B cell (primary cell): ENCODE measurements around the gene PTPRN2.

ENCODE experiments used
- EZH2 ChIP-seq: IDR thresholded peaks from 2 replicates; pipeline ENCODE4 v1.6.1; 2012; ENCODE audit warnings: borderline replicate concordance, low read depth, mild to moderate bottlenecking, moderate library complexity, low read length; ENCODE audit not compliant: insufficient read depth, poor library complexity, severe bottlenecking
- TF ChIP-seq, protein P1 (sequence below): fragments of 200-600 bp; IDR thresholded peaks from one replicate; pipeline ENCODE4 v1.8.0; 2022; ENCODE audit warnings: antibody characterized with exemption, mild to moderate bottlenecking

GRCh38 chr7:157767506-157768197 is 820.0 kb downstream of the PTPRN2 start:
- no peak for TF ChIP-seq EZH2
- TF ChIP-seq, protein P1, sequence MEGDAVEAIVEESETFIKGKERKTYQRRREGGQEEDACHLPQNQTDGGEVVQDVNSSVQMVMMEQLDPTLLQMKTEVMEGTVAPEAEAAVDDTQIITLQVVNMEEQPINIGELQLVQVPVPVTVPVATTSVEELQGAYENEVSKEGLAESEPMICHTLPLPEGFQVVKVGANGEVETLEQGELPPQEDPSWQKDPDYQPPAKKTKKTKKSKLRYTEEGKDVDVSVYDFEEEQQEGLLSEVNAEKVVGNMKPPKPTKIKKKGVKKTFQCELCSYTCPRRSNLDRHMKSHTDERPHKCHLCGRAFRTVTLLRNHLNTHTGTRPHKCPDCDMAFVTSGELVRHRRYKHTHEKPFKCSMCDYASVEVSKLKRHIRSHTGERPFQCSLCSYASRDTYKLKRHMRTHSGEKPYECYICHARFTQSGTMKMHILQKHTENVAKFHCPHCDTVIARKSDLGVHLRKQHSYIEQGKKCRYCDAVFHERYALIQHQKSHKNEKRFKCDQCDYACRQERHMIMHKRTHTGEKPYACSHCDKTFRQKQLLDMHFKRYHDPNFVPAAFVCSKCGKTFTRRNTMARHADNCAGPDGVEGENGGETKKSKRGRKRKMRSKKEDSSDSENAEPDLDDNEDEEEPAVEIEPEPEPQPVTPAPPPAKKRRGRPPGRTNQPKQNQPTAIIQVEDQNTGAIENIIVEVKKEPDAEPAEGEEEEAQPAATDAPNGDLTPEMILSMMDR, result no peak
